GM23248 (cell line): ENCODE measurements around the gene ACACB. TPM values are rescaled to one million over a fixed set of nuclear protein-coding genes. Genes with fewer than 3 reads are reported as not detected.

Experiments used
- DNase-seq: peaks from one replicate; pipeline ENCODE4 v3.0.0-alpha.2; 2015
- H2AFZ ChIP-seq: fragments of 200-600 bp; sonication (generic); 2 replicates; pipeline ENCODE4 v1.6.1; 2016; ENCODE audit warnings: antibody characterized with exemption
- H3F3A ChIP-seq: fragments of 200-600 bp; sonication (generic); 2 replicates; pipeline ENCODE4 v1.6.1; 2016; ENCODE audit warnings: mild to moderate bottlenecking, antibody characterized with exemption, mixed run types; ENCODE audit not compliant: insufficient read depth
- H3K27ac ChIP-seq: fragments of 200-600 bp; sonication (generic); 2 replicates; pipeline ENCODE4 v1.5.1; 2016; ENCODE audit warnings: mild to moderate bottlenecking
- H3K27me3 ChIP-seq: fragments of 200-600 bp; sonication (generic); replicated peaks from 2 replicates; pipeline ENCODE4 v1.6.1; 2016; ENCODE audit warnings: mild to moderate bottlenecking; ENCODE audit not compliant: insufficient read depth
- H3K36me3 ChIP-seq: fragments of 200-600 bp; sonication (generic); 2 replicates; pipeline ENCODE4 v1.6.1; 2016; ENCODE audit warnings: low read depth, mild to moderate bottlenecking
- H3K4me1 ChIP-seq: fragments of 200-600 bp; sonication (generic); 2 replicates; pipeline ENCODE4 v1.6.1; 2016; ENCODE audit warnings: mild to moderate bottlenecking; ENCODE audit not compliant: insufficient read depth
- H3K4me2 ChIP-seq: fragments of 200-600 bp; sonication (generic); one replicate; pipeline ENCODE4 v1.6.1; 2016; ENCODE audit warnings: mild to moderate bottlenecking; ENCODE audit not compliant: unreplicated experiment
- H3K4me3 ChIP-seq: fragments of 200-600 bp; sonication (generic); 2 replicates; pipeline ENCODE4 v1.5.1; 2016; ENCODE audit warnings: mild to moderate bottlenecking
- H3K79me2 ChIP-seq: fragments of 200-600 bp; sonication (generic); 2 replicates; pipeline ENCODE4 v1.6.1; 2016; ENCODE audit warnings: mild to moderate bottlenecking; ENCODE audit not compliant: insufficient read depth
- H3K9ac ChIP-seq: fragments of 200-600 bp; sonication (generic); 2 replicates; pipeline ENCODE4 v1.6.1; 2016; ENCODE audit warnings: mild to moderate bottlenecking
- H3K9me2 ChIP-seq: fragments of 200-600 bp; sonication (generic); 2 replicates; pipeline ENCODE4 v1.6.1; 2016; ENCODE audit warnings: mixed run types, mild to moderate bottlenecking, moderate library complexity; ENCODE audit not compliant: insufficient read depth
- H3K9me3 ChIP-seq: fragments of 200-600 bp; sonication (generic); one replicate; pipeline ENCODE4 v1.6.1; 2017; ENCODE audit warnings: low read depth
- H4K20me1 ChIP-seq: fragments of 200-600 bp; sonication (generic); 2 replicates; pipeline ENCODE4 v1.6.0; 2016; ENCODE audit not compliant: insufficient read depth
- EZH2 ChIP-seq: fragments of 200-600 bp; sonication (generic); IDR thresholded peaks from 2 replicates; pipeline ENCODE4 v1.6.1; 2018; ENCODE audit warnings: antibody characterized with exemption, mild to moderate bottlenecking; ENCODE audit not compliant: insufficient read depth, poor library complexity, severe bottlenecking
- EZH2phosphoT487 ChIP-seq: fragments of 200-600 bp; sonication (generic); IDR thresholded peaks from 2 replicates; pipeline ENCODE4 v1.6.1; 2018; ENCODE audit warnings: antibody characterized with exemption, moderate library complexity, mild to moderate bottlenecking, low read depth; ENCODE audit not compliant: insufficient read depth
- WGBS, 2 experiments: methylation state at CpG; one replicate each; pipeline ENCODE4 v1.1.6; 2015 to 2017; ENCODE audit warnings: low lambda C conversion rate in 2 of 2, low coverage in 1 of 2; ENCODE audit errors: missing lambda C conversion rate in 2 of 2; 5-methylcytosine and 5-hydroxymethylcytosine counted together
- in situ Hi-C: fragments of 300-500 bp; cut with MboI; formaldehyde crosslinking; loops from 2 replicates; pipeline ENCODE4 v1.15.0; 2020
- polyA plus RNA-seq: library from polyadenylated mRNA; unstranded; fragments of >200 nt; fragmentation: Nextera tagmentation; extraction: Ambion mirVana; gene quantifications from 2 replicates; pipeline ENCODE4 v1.2.1, GENCODE V29; 2016
- total RNA-seq: library from RNA; depleted of rRNA; stranded (reverse); fragments of >200 nt; shearing (Covaris generic); gene quantifications from 2 replicates; pipeline ENCODE4 v1.2.3, GENCODE V29; 2014

ACACB gene
- total and polyA plus RNA-seq, 2 experiments from 2014 or later = 0.66 to 4.1 TPM

- no peak overlapping the region for H3K27ac ChIP-seq
- no peaks in the 10 kb centered on the region for H3K9me2 ChIP-seq
- H3K4me1 ChIP-seq = no peaks in the 10 kb centered on the region
- H3K79me2 ChIP-seq = no peaks in the 10 kb centered on the region
- no peak for DNase-seq
- TF ChIP-seq EZH2 (no peak), EZH2phosphoT487 (no peak)
- in situ Hi-C loops = no loop called here
- H3K9me3 ChIP-seq = no peaks in the 10 kb centered on the region
- 86 to 89% methylated on average over 11 to 17 of the region's 17 CpGs for WGBS, 2 experiments
- no peaks in the 10 kb centered on the region for H3K27me3 ChIP-seq
- H3K4me2 ChIP-seq = no peak overlapping the region
- H3F3A ChIP-seq = no peaks in the 10 kb centered on the region
- no peak overlapping the region for H2AFZ ChIP-seq
- no peaks in the 10 kb centered on the region for H4K20me1 ChIP-seq
- no peak overlapping the region for H3K9ac ChIP-seq
- H3K4me3 ChIP-seq = no peak overlapping the region
- H3K36me3 ChIP-seq = no peaks in the 10 kb centered on the region
Measured at GRCh38 chr12:109201496-109201885, 85.1 kb downstream of the ACACB start.

- in situ Hi-C loops = no loop called here
- DNase-seq = no peak
- TF ChIP-seq EZH2 (no peak), EZH2phosphoT487 (no peak)
- Histone ChIP-seq H3K27me3 (no peaks in the 10 kb centered on the region), H3K9me2 (no peaks in the 10 kb centered on the region), H3K36me3 (no peaks in the 10 kb centered on the region), H3K79me2 (no peaks in the 10 kb centered on the region), H3F3A (no peaks in the 10 kb centered on the region), H2AFZ (no peak overlapping the region), H3K27ac (no peak overlapping the region), H3K4me3 (no peak overlapping the region), H3K9ac (no peak overlapping the region), H3K4me1 (no peaks in the 10 kb centered on the region), H4K20me1 (no peaks in the 10 kb centered on the region), H3K9me3 (no peaks in the 10 kb centered on the region), H3K4me2 (no peak overlapping the region)
- whole genome bisulfite sequencing, 2 experiments = 96 to 98% methylated on average over 3 of the region's 3 CpGs
Measured at GRCh38 chr12:109202770-109203169, 86.4 kb downstream of the ACACB start.

GRCh38 chr12:109203480-109203879 lies 87.1 kb downstream of the ACACB start:
- H3K4me1 ChIP-seq = no peaks in the 10 kb centered on the region
- TF ChIP-seq EZH2 = no peak
- no peak for TF ChIP-seq EZH2phosphoT487
- no peaks in the 10 kb centered on the region for H3K9me3 ChIP-seq
- no peaks in the 10 kb centered on the region for H4K20me1 ChIP-seq
- no peaks in the 10 kb centered on the region for H3K36me3 ChIP-seq
- no peaks in the 10 kb centered on the region for H3F3A ChIP-seq
- H3K9me2 ChIP-seq = no peaks in the 10 kb centered on the region
- no peak for DNase-seq
- WGBS, 2 experiments = 87 to 95% methylated on average over 8 of the region's 8 CpGs
- H2AFZ ChIP-seq = no peak overlapping the region
- no peak overlapping the region for H3K4me2 ChIP-seq
- H3K27me3 ChIP-seq = no peaks in the 10 kb centered on the region
- no peaks in the 10 kb centered on the region for H3K79me2 ChIP-seq
- H3K27ac ChIP-seq = no peak overlapping the region
- in situ Hi-C loops = no loop called here
- no peak overlapping the region for H3K4me3 ChIP-seq
- no peak overlapping the region for H3K9ac ChIP-seq

- no peak for DNase-seq
- H3K79me2 ChIP-seq = no peaks in the 10 kb centered on the region
- TF ChIP-seq EZH2phosphoT487 (no peak), EZH2 (no peak)
- no peaks in the 10 kb centered on the region for H3K27me3 ChIP-seq
- H3K9ac ChIP-seq = no peak overlapping the region
- H3K36me3 ChIP-seq = no peaks in the 10 kb centered on the region
- H3K27ac ChIP-seq = no peak overlapping the region
- no peak overlapping the region for H3K4me2 ChIP-seq
- no peaks in the 10 kb centered on the region for H3K9me3 ChIP-seq
- no peaks in the 10 kb centered on the region for H3K4me1 ChIP-seq
- H2AFZ ChIP-seq = no peak overlapping the region
- WGBS, 2 experiments = 90 to 95% methylated on average over 13 to 14 of the region's 14 CpGs
- H3K4me3 ChIP-seq = no peak overlapping the region
- no peaks in the 10 kb centered on the region for H4K20me1 ChIP-seq
- H3F3A ChIP-seq = no peaks in the 10 kb centered on the region
- in situ Hi-C loops = no loop called here
- no peaks in the 10 kb centered on the region for H3K9me2 ChIP-seq
Measured at GRCh38 chr12:109209082-109209481, 92.7 kb downstream of the ACACB start.
